ENCODE data around the gene GPR68. TPM values are rescaled to one million over a fixed set of nuclear protein-coding genes. Genes with fewer than 3 reads are reported as not detected.

The GPR68 gene
- total and polyA plus RNA-seq, 2 of the 4 experiments (the other 2 are of a cell fraction), result 0.72 to 0.94 TPM

- TF ChIP-seq RCOR1 (IDR thresholded peaks at IDR 0.05; ENCODE audit: insufficient replicate concordance, low read length), result no peak
Measured at GRCh38 chr14:91219517-91220389, 24.8 kb downstream of the GPR68 start (continued).

GRCh38 chr14:91218014-91218413 lies 26.5 kb downstream of the GPR68 start:
- Histone ChIP-seq H3K18ac (ENCODE audit: low read depth, low read length) (no peak overlapping the region), H2BK5ac (ENCODE audit: low read depth, low read length, poor library complexity, severe bottlenecking) (no peak overlapping the region), H3K4me2 (ENCODE audit: low read depth, low read length) (no peak overlapping the region), H3K23ac (ENCODE audit: low read depth, low read length) (no peak overlapping the region), H4K8ac (ENCODE audit: low read depth in 2 of 2, low read length in 2 of 2) (no peak overlapping the region), H2BK120ac (ENCODE audit: low read depth, low read length) (no peak overlapping the region), H3K9me1 (ENCODE audit: insufficient read depth, low read length) (no peaks in the 10 kb centered on the region; the same call in 1 of the 2 replicates), H2AK9ac (replicated peaks; ENCODE audit: low read depth, low read length, poor library complexity) (no peak overlapping the region), H3K27ac (ENCODE audit: insufficient read depth, low read length) (no peak overlapping the region), H3K4me1 (ENCODE audit: control insufficient read depth, insufficient read depth, low read length) (no peaks in the 10 kb centered on the region), H3K56ac (ENCODE audit: extremely low read depth, insufficient read depth, low read length) (no peak overlapping the region), H3K4me3 (ENCODE audit: insufficient read depth, low read depth, low read length) (no peak overlapping the region), H2AK5ac (ENCODE audit: low read depth, low read length) (no peak overlapping the region), H3K9me3 (ENCODE audit: control insufficient read depth, insufficient read depth, low read length) (0 out of 2 replicates have a peak, but pooled peaks cover under 1% of the 10 kb centered on the region), H4K20me1 (ENCODE audit: insufficient read depth, low read length) (no peaks in the 10 kb centered on the region), H4K91ac (ENCODE audit: insufficient read depth, low read depth, low read length) (no peak overlapping the region), H3K4ac (ENCODE audit: low read depth, low read length) (no peak overlapping the region), H2AFZ (replicated peaks; ENCODE audit: low read length, poor library complexity) (no peak overlapping the region), H4K5ac (ENCODE audit: low read depth, low read length) (no peak overlapping the region), H3K79me1 (ENCODE audit: low read depth in 1 of 2, low read length in 2 of 2) (no peaks in the 10 kb centered on the region), H2BK20ac (ENCODE audit: low read depth, low read length) (no peak overlapping the region), H3K9ac (ENCODE audit: low read depth, low read length) (no peak overlapping the region), H2BK15ac (ENCODE audit: low read depth, low read length) (no peak overlapping the region), H3K36me3 (ENCODE audit: control insufficient read depth, insufficient read depth, low read length) (peaks cover 11% of the 10 kb centered on the region; the same call in 1 of the 2 replicates), H3K14ac (replicated peaks; ENCODE audit: low read depth, low read length) (no peak overlapping the region), H3K27me3 (ENCODE audit: control insufficient read depth, insufficient read depth, low read length) (no peaks in the 10 kb centered on the region)
- CTCF ChIA-PET, result no interaction called here
- ATAC-seq (ENCODE audit: low read depth) (no peak), DNase-seq (no peak)
- BruUV-seq (replicated peaks), result no TSS peak
- dilution Hi-C loops (cut with HindIII; ENCODE audit: low sequenced_read_pairs, unreplicated experiment) (no loop called here), in situ Hi-C loops (cut with MboI; ENCODE audit: low sequenced_read_pairs) (no loop called here), intact Hi-C loops (cut with micrococcal nuclease) (no loop called here)
- POLR2A ChIA-PET (ENCODE audit: unreplicated experiment), result no interaction called here
- TF ChIP-seq MAZ (IDR thresholded peaks at IDR 0.05; ENCODE audit: borderline replicate concordance, low read depth, low read length) (no peak), ELK1 (IDR thresholded peaks at IDR 0.05; ENCODE audit: borderline replicate concordance, low read depth, low read length) (no peak)
- 40% methylated on average over 1 of the region's 4 CpGs; no CpG with 5 or more reads in 1 of the 2 experiments for WGBS, 2 experiments (ENCODE audit: extremely low coverage in 2 of 2, insufficient read length in 1 of 2)

Data from IMR-90 (cell line).